GM19328 (cell line): ENCODE results near the gene KRTAP10-9.
"Not testable (repeated sequence)": the region's sequence is repeated elsewhere in the genome, so short reads cannot be mapped to it uniquely, and the experiment has no call there.

Experiments
- ATAC-seq: cut with Tn5 transposase; IDR thresholded peaks from one replicate; pipeline ENCODE4 v1.9.1; 2021; ENCODE audit warnings: mild to moderate bottlenecking, moderate library complexity; ENCODE audit not compliant: unreplicated experiment

The KRTAP10-9 gene

GRCh38 chr21:44626673-44627143 lies at the start of gene KRTAP10-9:
Gene KRTAP10-9 (plus strand): TSS chr21:44627093. CDS start chr21:44627172, 79 bp downstream.
- ATAC-seq = no peak

- ATAC-seq = no peak
Observed at GRCh38 chr21:44578371-44579055, 48.4 kb upstream of the KRTAP10-9 start.

GRCh38 chr21:44579056-44579832 lies 47.6 kb upstream of the KRTAP10-9 start:
- ATAC-seq = no peak

GRCh38 chr21:44579833-44580144 lies 47.1 kb upstream of the KRTAP10-9 start:
- ATAC-seq = no peak

- not testable (repeated sequence) for ATAC-seq
Observed at GRCh38 chr21:44580231-44580821, 46.6 kb upstream of the KRTAP10-9 start, which contains the start of gene KRTAP10-5. Gene KRTAP10-5 (minus strand): TSS chr21:44580604. CDS start chr21:44580578, 26 bp downstream.

GRCh38 chr21:44581158-44581557 lies 45.7 kb upstream of the KRTAP10-9 start:
- no peak for ATAC-seq

GRCh38 chr21:44582055-44582454 lies 44.8 kb upstream of the KRTAP10-9 start:
- no peak for ATAC-seq

- no peak for ATAC-seq
Observed at GRCh38 chr21:44583089-44583799, 43.6 kb upstream of the KRTAP10-9 start.

GRCh38 chr21:44583800-44584147 lies 43.1 kb upstream of the KRTAP10-9 start:
- no peak for ATAC-seq

- ATAC-seq = no peak
Observed at GRCh38 chr21:44585892-44586291, 41.0 kb upstream of the KRTAP10-9 start.

- ATAC-seq = no peak
Observed at GRCh38 chr21:44589094-44589493, 37.8 kb upstream of the KRTAP10-9 start.

GRCh38 chr21:44589586-44590305 lies 37.1 kb upstream of the KRTAP10-9 start:
- ATAC-seq = no peak

GRCh38 chr21:44590311-44590721 lies 36.6 kb upstream of the KRTAP10-9 start:
- ATAC-seq = no peak

- not testable (repeated sequence) for ATAC-seq
Observed at GRCh38 chr21:44590897-44591800, 35.7 kb upstream of the KRTAP10-9 start.

- ATAC-seq = not testable (repeated sequence)
Observed at GRCh38 chr21:44591801-44592130, 35.1 kb upstream of the KRTAP10-9 start.

GRCh38 chr21:44592446-44593311 lies 34.2 kb upstream of the KRTAP10-9 start, which contains the start of gene KRTAP10-6:
Gene KRTAP10-6 (minus strand): TSS chr21:44592505. CDS start chr21:44592484, 21 bp downstream.
- no peak for ATAC-seq

- ATAC-seq = no peak
Observed at GRCh38 chr21:44593598-44594405, 33.1 kb upstream of the KRTAP10-9 start.
